Urinary bladder (tissue), 4 donors: ENCODE data around the gene MAGI2. TPM values are rescaled to one million over a fixed set of nuclear protein-coding genes. Genes with fewer than 3 reads are reported as not detected.
"Not testable (repeated sequence)": the region's sequence is repeated elsewhere in the genome, so short reads cannot be mapped to it uniquely, and the experiment has no call there.

ENCODE experiments used
- DNase-seq: peaks from one replicate; pipeline ENCODE4 v3.0.0-alpha.2; 2015; ENCODE audit errors: extremely low spot score
- H3K27ac ChIP-seq: one replicate; pipeline ENCODE4 v1.5.1; 2013; ENCODE audit warnings: low read depth, mild to moderate bottlenecking, moderate library complexity
- H3K36me3 ChIP-seq: one replicate; pipeline ENCODE4 v1.6.1; 2013; ENCODE audit warnings: mild to moderate bottlenecking, moderate library complexity; ENCODE audit not compliant: insufficient read depth
- H3K4me1 ChIP-seq: one replicate; pipeline ENCODE4 v1.6.1; 2013; ENCODE audit warnings: mild to moderate bottlenecking, moderate library complexity; ENCODE audit not compliant: insufficient read depth
- H3K4me3 ChIP-seq: one replicate; pipeline ENCODE4 v1.5.1; 2013; ENCODE audit warnings: low read depth, low read length
- WGBS: extraction: QIAGEN DNeasy Blood & Tissue Kit; methylation state at CpG from one replicate; pipeline ENCODE4 v1.1.7; 2013; 5-methylcytosine and 5-hydroxymethylcytosine counted together
- polyA plus RNA-seq: library from polyadenylated mRNA; stranded (reverse); fragments of 200-250 nt; gene quantifications from one replicate; pipeline ENCODE4 v1.2.3, GENCODE V29; 2013
- total RNA-seq: library from RNA; depleted of rRNA; stranded (reverse); fragments of >200 nt; gene quantifications from one replicate; pipeline ENCODE4 v1.2.3, GENCODE V29; 2014
- donor health status: healthy with polysubstance abuse.
- donor health status: healthy.

MAGI2 gene
- total and polyA plus RNA-seq, 2 donors: 7.6 to 37.4 TPM

DNA sequence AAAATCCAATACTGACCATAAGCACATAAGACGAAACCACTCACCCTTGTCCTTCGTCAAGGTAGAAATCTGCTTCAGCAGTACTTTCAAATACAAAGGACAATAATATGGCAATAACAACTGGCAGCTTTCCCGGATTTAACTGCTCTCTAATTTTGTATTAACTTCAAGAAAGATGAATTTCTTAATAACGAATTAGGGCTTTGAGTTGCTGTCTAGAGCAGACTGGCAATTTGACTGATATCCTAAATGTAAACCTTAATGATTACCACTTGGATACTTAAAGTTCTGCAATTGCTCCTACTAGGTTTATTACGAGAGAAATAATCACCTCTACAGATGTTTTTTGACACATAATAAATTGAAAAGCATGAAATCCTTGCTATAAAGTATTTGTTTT is 418.7 kb downstream of the MAGI2 start:
- no peak overlapping the region for H3K27ac ChIP-seq
- no peaks in the 10 kb centered on the region for H3K36me3 ChIP-seq
- DNase-seq: no peak
- H3K4me1 ChIP-seq: no peaks in the 10 kb centered on the region
- no peak overlapping the region for H3K4me3 ChIP-seq
- 81% methylated on average over 5 of the region's 5 CpGs for WGBS

- H3K36me3 ChIP-seq, DNase-seq, H3K27ac ChIP-seq, H3K4me3 ChIP-seq, H3K4me1 ChIP-seq: not testable (repeated sequence)
- WGBS: 89% methylated on average over 2 of the region's 2 CpGs
These were observed 433.8 kb downstream of the MAGI2 start for GRCh38 chr7:79019711-79020110.

DNA sequence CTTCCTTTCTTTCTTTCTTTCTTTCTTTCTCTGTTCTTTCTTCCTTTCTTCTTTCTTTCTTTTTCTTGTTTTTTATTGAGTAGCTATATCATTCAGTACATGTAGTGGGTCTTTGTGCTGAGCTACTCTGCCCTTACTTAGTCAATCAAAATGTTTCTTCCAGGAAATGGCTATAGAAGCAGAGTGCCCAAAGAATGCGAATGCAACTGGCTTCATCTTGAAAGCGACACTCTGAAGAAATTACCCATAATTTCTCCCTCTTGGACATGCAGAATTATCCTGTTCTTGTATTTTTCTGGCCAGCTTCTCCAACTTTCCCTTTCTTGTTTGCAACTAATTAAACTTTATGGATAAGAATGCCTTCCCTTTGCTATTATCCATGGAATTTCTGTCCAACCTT is 441.5 kb downstream of the MAGI2 start:
- Histone ChIP-seq H3K4me3 (no peak overlapping the region), H3K36me3 (no peaks in the 10 kb centered on the region)
- no peak for DNase-seq

DNA sequence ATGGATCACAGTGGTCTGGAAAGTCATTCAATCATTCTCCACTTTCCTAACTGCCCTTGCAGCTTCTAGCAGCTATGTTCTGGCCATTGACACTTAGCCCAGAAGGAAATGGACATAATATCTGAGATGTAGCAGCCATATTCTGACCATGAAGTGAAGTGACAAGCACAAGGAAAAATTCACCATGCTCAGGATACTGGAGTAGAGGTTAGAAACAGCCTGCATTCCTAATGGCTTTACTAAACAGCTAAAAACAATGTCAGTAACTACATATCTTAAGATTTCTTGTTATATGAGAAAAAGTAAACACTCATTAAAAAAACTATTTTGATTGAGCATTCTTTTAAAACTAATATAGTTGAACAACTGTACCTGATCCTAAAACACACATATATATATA is 443.8 kb downstream of the MAGI2 start:
- Histone ChIP-seq H3K27ac (no peak overlapping the region), H3K4me3 (no peak overlapping the region), H3K36me3 (no peaks in the 10 kb centered on the region), H3K4me1 (no peaks in the 10 kb centered on the region)
- no peak for DNase-seq

More for the DNA sequence above, 441.5 kb downstream of the MAGI2 start:
- 91% methylated on average over 2 of the region's 2 CpGs for WGBS
- H3K27ac ChIP-seq: no peak overlapping the region
- no peaks in the 10 kb centered on the region for H3K4me1 ChIP-seq

- WGBS: 74% methylated on average over 1 of the region's 1 CpG
- Histone ChIP-seq H3K36me3 (no peaks in the 10 kb centered on the region), H3K27ac (no peak overlapping the region), H3K4me3 (no peak overlapping the region), H3K4me1 (no peaks in the 10 kb centered on the region)
- DNase-seq: no peak
These were observed 444.7 kb downstream of the MAGI2 start for GRCh38 chr7:79008786-79009185.

DNA sequence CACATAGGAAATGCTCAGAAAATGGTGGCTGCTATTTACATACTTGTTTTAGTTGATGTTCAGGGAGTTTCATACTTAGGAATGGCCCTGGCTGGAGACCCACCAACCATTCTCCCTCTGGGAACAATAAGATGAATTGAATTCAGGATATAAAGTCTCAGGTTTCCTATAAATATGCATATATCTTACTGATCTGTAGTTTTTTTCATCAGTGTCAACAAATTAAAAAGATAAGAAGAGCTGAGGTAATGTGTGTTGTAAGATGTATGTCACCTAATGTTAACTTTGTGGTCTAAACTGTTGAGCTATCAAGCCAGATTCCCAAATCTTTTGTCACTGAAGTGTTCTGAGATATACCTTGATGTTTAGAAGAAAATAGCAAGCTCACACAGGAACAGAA is 457.5 kb downstream of the MAGI2 start:
- DNase-seq: no peak
- Histone ChIP-seq H3K4me3 (no peak overlapping the region), H3K4me1 (no peaks in the 10 kb centered on the region), H3K36me3 (no peaks in the 10 kb centered on the region), H3K27ac (no peak overlapping the region)

DNA sequence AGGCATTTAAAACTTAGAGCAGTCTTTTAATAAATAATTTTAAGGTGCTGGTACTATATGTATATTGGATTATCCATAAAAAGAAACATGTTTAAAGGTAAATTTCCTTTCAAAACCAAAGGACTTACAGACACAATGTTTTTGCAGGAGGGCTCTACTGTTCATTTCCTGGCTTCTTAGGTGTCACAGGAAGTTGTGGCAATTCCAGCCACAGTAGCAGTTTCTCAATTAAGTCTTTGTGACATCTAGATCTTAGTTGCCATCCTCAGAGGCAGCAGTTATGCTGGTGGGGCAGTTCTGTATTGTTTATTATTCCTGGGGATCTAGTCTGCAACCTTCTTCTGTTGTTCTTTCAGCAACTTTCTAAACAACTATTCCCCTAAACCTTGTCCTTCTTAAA is 460.1 kb downstream of the MAGI2 start:
- Histone ChIP-seq H3K36me3 (no peaks in the 10 kb centered on the region), H3K27ac (no peak overlapping the region), H3K4me3 (no peak overlapping the region), H3K4me1 (no peaks in the 10 kb centered on the region)
- DNase-seq: no peak

GRCh38 chr7:78985509-78985908 is 468.0 kb downstream of the MAGI2 start:
- 86% methylated on average over 3 of the region's 3 CpGs for WGBS
- DNase-seq: no peak
- no peaks in the 10 kb centered on the region for H3K4me1 ChIP-seq
- H3K36me3 ChIP-seq: no peaks in the 10 kb centered on the region
- H3K27ac ChIP-seq: no peak overlapping the region
- no peak overlapping the region for H3K4me3 ChIP-seq

GRCh38 chr7:78983483-78983882 is 470.0 kb downstream of the MAGI2 start:
- DNase-seq: no peak
- Histone ChIP-seq H3K4me1 (no peaks in the 10 kb centered on the region), H3K27ac (no peak overlapping the region), H3K4me3 (no peak overlapping the region), H3K36me3 (no peaks in the 10 kb centered on the region)

DNA sequence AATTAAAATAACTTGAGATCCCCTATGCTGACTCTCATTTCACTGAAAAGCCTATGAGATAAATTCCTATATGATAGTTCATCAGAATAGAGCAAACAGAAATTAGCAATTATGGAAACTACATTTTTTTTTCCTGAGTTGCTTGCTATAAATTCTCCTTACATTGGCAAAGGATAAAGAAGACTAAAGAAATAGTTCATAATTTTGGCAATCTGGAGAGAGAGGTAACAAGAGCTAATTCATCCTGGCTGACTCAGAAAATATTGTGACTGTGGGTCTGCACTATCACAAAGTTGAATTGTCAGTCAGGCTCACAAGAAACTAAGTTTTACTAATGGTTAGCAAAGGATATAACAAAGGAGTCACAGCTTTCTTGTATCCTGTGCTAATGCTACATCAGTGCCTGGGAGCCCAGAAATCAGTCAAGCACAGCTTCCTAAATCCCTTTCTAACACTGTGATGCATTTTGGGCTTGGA is 483.0 kb downstream of the MAGI2 start:
- no peaks in the 10 kb centered on the region for H3K36me3 ChIP-seq
- H3K4me1 ChIP-seq: no peaks in the 10 kb centered on the region
- DNase-seq: no peak
- no peak overlapping the region for H3K27ac ChIP-seq
- no peak overlapping the region for H3K4me3 ChIP-seq

GRCh38 chr7:78968951-78969350 is 484.5 kb downstream of the MAGI2 start:
- no peak overlapping the region for H3K4me3 ChIP-seq
- no peaks in the 10 kb centered on the region for H3K4me1 ChIP-seq
- 92% methylated on average over 11 of the region's 11 CpGs for WGBS
- DNase-seq: no peak
- H3K36me3 ChIP-seq: no peaks in the 10 kb centered on the region
- H3K27ac ChIP-seq: no peak overlapping the region

DNA sequence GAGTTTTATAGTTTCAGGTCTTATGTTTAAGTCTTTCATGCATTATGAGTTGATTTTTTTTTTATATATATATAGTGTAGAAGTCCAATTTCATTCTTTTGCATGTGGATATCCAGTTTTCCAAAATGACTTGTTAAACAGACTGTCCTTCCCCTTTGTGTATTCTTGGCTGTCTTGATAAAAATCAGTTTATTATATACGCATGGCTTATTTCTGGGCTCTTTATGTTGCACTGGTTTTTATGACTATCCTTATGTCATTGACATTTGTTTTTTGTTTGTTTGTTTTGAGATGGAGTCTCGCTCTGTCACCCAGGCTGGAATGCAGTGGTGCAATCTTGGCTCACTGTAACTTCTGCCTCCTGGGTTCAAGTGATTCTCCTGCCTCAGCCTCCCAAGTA is 485.9 kb downstream of the MAGI2 start:
- WGBS: 77% methylated on average over 2 of the region's 2 CpGs
- not testable (repeated sequence) for H3K27ac ChIP-seq, H3K4me3 ChIP-seq, H3K4me1 ChIP-seq, H3K36me3 ChIP-seq, DNase-seq

- no peak overlapping the region for H3K27ac ChIP-seq
- no peak for DNase-seq
- 93% methylated on average over 2 of the region's 2 CpGs for WGBS
These were observed 486.4 kb downstream of the MAGI2 start for GRCh38 chr7:78967046-78967445.

DNA sequence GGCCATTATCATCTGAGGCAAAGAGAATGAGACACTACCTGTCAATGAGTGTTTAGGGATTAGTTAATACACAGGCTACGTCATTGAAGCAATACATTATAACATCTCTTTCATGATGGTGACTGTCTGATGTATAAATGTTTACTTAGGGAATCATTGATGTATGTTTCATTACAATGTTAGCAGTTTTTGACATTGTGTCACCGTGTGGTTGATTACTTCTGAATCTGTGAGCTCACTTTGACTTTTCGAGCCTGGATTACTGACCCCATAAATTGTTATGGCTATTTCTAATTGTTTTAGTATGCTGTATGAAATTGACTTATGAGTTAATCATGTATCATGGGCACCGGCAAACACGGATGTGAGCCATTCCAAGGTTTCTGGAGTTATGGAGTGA is 494.0 kb downstream of the MAGI2 start:
- H3K4me1 ChIP-seq: no peaks in the 10 kb centered on the region
- WGBS: 93% methylated on average over 5 of the region's 5 CpGs
- DNase-seq: no peak
- H3K27ac ChIP-seq: no peak overlapping the region
- no peak overlapping the region for H3K4me3 ChIP-seq
- H3K36me3 ChIP-seq: no peaks in the 10 kb centered on the region

More at GRCh38 chr7:78967046-78967445, 486.4 kb downstream of the MAGI2 start:
- H3K4me1 ChIP-seq: no peaks in the 10 kb centered on the region
- H3K4me3 ChIP-seq: no peak overlapping the region
- no peaks in the 10 kb centered on the region for H3K36me3 ChIP-seq

GRCh38 chr7:78955329-78955728 is 498.1 kb downstream of the MAGI2 start:
- DNase-seq: no peak
- H3K4me3 ChIP-seq: no peak overlapping the region
- no peaks in the 10 kb centered on the region for H3K36me3 ChIP-seq
- no peak overlapping the region for H3K27ac ChIP-seq
- no peaks in the 10 kb centered on the region for H3K4me1 ChIP-seq
- 98% methylated on average over 1 of the region's 1 CpG for WGBS
